Measurements from ENCODE around the gene KRTAP1-3.
A peak's percentile ranks its signal among the peaks of the same experiment; 100 is the strongest.
"Not testable (repeated sequence)": the region's sequence is repeated elsewhere in the genome, so short reads cannot be mapped to it uniquely, and the experiment has no call there.

The KRTAP1-3 gene

GRCh38 chr17:41040783-41041571 lies 6.3 kb upstream of the KRTAP1-3 start, which contains the start of gene KRTAP1-1:
KRTAP1-1 (minus strand) TSS chr17:41041450; CDS start chr17:41041397, 53 bp downstream.
- H3K9me3 ChIP-seq; in situ Hi-C loops (cut with MboI; ENCODE audit: low sequenced_read_pairs); H3K4me3 ChIP-seq; H3K36me3 ChIP-seq (replicated peaks); DNase-seq (ENCODE audit: low spot score in 2 of 2): not testable (repeated sequence)
- Histone ChIP-seq H3K4me1 (peaks cover 10% of the 10 kb centered on the region), H3K27me3 (ENCODE audit: low read depth) (peaks cover 13% of the 10 kb centered on the region; the same call in 1 of the 2 replicates)

- Histone ChIP-seq H3K9me3 (no peaks in the 10 kb centered on the region), H3K36me3 (replicated peaks) (no peaks in the 10 kb centered on the region), H3K4me1 (peaks cover 10% of the 10 kb centered on the region), H3K4me3 (no peak overlapping the region), H3K27me3 (ENCODE audit: low read depth) (peaks cover 13% of the 10 kb centered on the region; the same call in 1 of the 2 replicates)
- in situ Hi-C loops (cut with MboI; ENCODE audit: low sequenced_read_pairs), result no loop called here
- DNase-seq (ENCODE audit: low spot score in 2 of 2), result peak; percentile 77 to 96
Observed at GRCh38 chr17:41037853-41038350, 3.2 kb upstream of the KRTAP1-3 start.

DNA sequence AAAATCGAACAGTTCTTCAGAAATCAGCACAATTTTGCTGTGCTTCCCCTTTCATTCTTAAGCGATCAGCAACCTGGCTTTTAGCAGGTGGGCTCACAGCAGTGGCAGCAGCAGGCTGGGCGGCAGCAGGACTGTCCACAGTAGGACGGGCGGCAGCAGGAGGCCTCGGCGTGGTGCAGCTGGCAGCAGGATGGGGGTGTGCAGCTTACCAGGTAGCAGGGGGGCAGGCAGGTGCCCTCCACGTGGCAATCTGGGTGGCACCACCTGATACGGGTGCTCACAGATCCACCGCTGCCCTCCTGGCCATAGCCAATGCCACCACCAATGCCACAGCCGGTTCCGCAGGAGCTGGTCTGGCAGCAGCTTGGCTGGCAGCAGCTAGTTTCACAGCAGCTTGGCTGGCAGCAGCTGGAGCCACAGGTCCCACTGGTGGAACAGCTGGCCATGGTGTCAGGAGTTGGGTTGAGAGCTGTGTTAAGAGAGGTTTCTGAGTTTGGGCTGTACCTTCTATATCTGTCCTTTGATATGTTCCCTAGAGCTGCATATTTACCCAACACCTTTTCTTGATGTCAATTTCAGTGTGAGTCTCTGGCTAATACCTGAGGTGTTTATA lies 4.9 kb downstream of the KRTAP1-3 start, which contains the start of gene KRTAP1-4:
KRTAP1-4 (minus strand) TSS at position 563 of the 613 bp plus-strand sequence; CDS start at position 446, 117 bp downstream.
- Histone ChIP-seq H3K36me3 (replicated peaks) (no peaks in the 10 kb centered on the region), H3K27me3 (ENCODE audit: low read depth) (peaks cover 13% of the 10 kb centered on the region), H3K4me1 (no peaks in the 10 kb centered on the region), H3K9me3 (no peaks in the 10 kb centered on the region), H3K4me3 (no peak within 1 kb of the TSS)
- in situ Hi-C loops (cut with MboI; ENCODE audit: low sequenced_read_pairs), result no loop called here
- DNase-seq (ENCODE audit: low spot score in 2 of 2), result no peak

GRCh38 chr17:41026715-41027471 lies 7.8 kb downstream of the KRTAP1-3 start, which contains the start of gene KRTAP1-5:
KRTAP1-5 (minus strand) TSS chr17:41027208; CDS start chr17:41027155, 53 bp downstream.
- Histone ChIP-seq H3K27me3 (ENCODE audit: low read depth) (peaks cover 11% of the 10 kb centered on the region), H3K4me3 (no peak within 1 kb of the TSS), H3K9me3 (no peaks in the 10 kb centered on the region), H3K4me1 (no peaks in the 10 kb centered on the region), H3K36me3 (replicated peaks) (no peaks in the 10 kb centered on the region)
- in situ Hi-C loops (cut with MboI; ENCODE audit: low sequenced_read_pairs), result no loop called here
- no peak for DNase-seq (ENCODE audit: low spot score in 2 of 2)

DNA sequence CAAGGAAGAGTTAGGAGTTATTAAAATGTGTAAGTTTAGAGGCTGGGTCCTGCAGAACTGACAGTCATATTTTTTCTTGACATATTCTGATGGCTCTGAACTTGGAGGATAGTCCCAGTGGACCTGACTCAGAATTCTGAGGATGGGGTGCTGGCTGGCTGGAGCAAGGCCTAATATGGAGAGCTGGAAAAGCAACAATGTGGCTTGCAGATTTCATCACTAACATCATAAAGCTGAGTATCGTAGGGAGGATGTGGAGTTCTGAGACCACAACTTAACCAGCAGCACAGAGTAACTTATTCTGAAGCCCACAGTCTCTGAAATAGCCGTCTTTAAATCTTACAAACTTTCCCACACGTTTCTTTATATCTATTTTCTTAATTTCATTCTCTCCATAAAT lies 10.0 kb downstream of the KRTAP1-3 start:
- Histone ChIP-seq H3K4me1 (no peaks in the 10 kb centered on the region), H3K4me3 (no peak overlapping the region), H3K9me3 (no peaks in the 10 kb centered on the region), H3K36me3 (replicated peaks) (no peaks in the 10 kb centered on the region), H3K27me3 (ENCODE audit: low read depth) (peaks cover 4% of the 10 kb centered on the region; the same call in 1 of the 2 replicates)
- in situ Hi-C loops (cut with MboI; ENCODE audit: low sequenced_read_pairs), result no loop called here
- no peak for DNase-seq (ENCODE audit: low spot score in 2 of 2)

- H3K27me3 ChIP-seq (ENCODE audit: low read depth), result no peaks in the 10 kb centered on the region; the same call in 1 of the 2 replicates
- H3K9me3 ChIP-seq, result no peaks in the 10 kb centered on the region
- no peak for DNase-seq (ENCODE audit: low spot score in 2 of 2)
- no peak overlapping the region for H3K4me3 ChIP-seq
- H3K36me3 ChIP-seq (replicated peaks), result no peaks in the 10 kb centered on the region
- in situ Hi-C loops (cut with MboI; ENCODE audit: low sequenced_read_pairs), result no loop called here
- H3K4me1 ChIP-seq, result no peaks in the 10 kb centered on the region; the same call in 1 of the 2 replicates
Observed at GRCh38 chr17:41020336-41020735, 14.3 kb downstream of the KRTAP1-3 start.

GRCh38 chr17:41019415-41019814 lies 15.3 kb downstream of the KRTAP1-3 start:
- peaks cover 4% of the 10 kb centered on the region; the same call in 1 of the 2 replicates for H3K27me3 ChIP-seq (ENCODE audit: low read depth)
- no peak for DNase-seq (ENCODE audit: low spot score in 2 of 2)
- H3K36me3 ChIP-seq (replicated peaks), result no peaks in the 10 kb centered on the region
- H3K9me3 ChIP-seq, result no peaks in the 10 kb centered on the region
- in situ Hi-C loops (cut with MboI; ENCODE audit: low sequenced_read_pairs), result no loop called here
- no peak overlapping the region for H3K4me3 ChIP-seq
- no peaks in the 10 kb centered on the region; the same call in 1 of the 2 replicates for H3K4me1 ChIP-seq

- H3K4me1 ChIP-seq, result no peaks in the 10 kb centered on the region; the same call in 1 of the 2 replicates
- no peak overlapping the region for H3K4me3 ChIP-seq
- DNase-seq (ENCODE audit: low spot score in 2 of 2), result no peak
- H3K9me3 ChIP-seq, result no peaks in the 10 kb centered on the region
- in situ Hi-C loops (cut with MboI; ENCODE audit: low sequenced_read_pairs), result no loop called here
- H3K27me3 ChIP-seq (ENCODE audit: low read depth), result peaks cover 4% of the 10 kb centered on the region; the same call in 1 of the 2 replicates
- no peaks in the 10 kb centered on the region for H3K36me3 ChIP-seq (replicated peaks)
Observed at GRCh38 chr17:41018541-41018940, 16.1 kb downstream of the KRTAP1-3 start.

- Histone ChIP-seq H3K4me3 (no peak overlapping the region), H3K27me3 (ENCODE audit: low read depth) (peaks cover 4% of the 10 kb centered on the region; the same call in 1 of the 2 replicates), H3K36me3 (replicated peaks) (no peaks in the 10 kb centered on the region), H3K9me3 (no peaks in the 10 kb centered on the region), H3K4me1 (no peaks in the 10 kb centered on the region; the same call in 1 of the 2 replicates)
- in situ Hi-C loops (cut with MboI; ENCODE audit: low sequenced_read_pairs), result no loop called here
- DNase-seq (ENCODE audit: low spot score in 2 of 2), result no peak
Observed at GRCh38 chr17:41016578-41017215, 18.0 kb downstream of the KRTAP1-3 start.

DNA sequence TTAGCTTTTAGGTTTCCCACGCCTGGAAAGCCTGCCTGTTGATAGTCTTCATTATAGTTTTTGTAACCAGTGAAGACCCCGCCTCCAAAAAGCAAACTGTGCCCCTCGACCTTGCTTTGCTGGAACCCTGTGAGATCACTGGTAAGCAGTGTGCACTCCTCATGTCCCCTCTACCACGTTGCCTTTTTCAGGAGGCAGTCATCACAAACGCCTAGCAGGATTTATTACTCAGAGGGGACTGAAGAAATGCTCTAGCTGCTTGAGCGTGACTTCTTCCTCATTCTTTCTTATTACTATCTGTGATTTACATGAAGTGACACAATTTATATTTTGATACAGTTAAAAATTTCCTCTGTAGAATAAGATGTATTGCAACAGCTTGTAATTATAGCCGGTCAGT lies 19.2 kb downstream of the KRTAP1-3 start:
- in situ Hi-C loops (cut with MboI; ENCODE audit: low sequenced_read_pairs), result no loop called here
- H3K36me3 ChIP-seq (replicated peaks), result no peaks in the 10 kb centered on the region
- DNase-seq (ENCODE audit: low spot score in 2 of 2), result no peak
- no peaks in the 10 kb centered on the region for H3K9me3 ChIP-seq
- no peak overlapping the region for H3K4me3 ChIP-seq
- peaks cover 4% of the 10 kb centered on the region; the same call in 1 of the 2 replicates for H3K27me3 ChIP-seq (ENCODE audit: low read depth)
- H3K4me1 ChIP-seq, result no peaks in the 10 kb centered on the region; the same call in 1 of the 2 replicates

DNA sequence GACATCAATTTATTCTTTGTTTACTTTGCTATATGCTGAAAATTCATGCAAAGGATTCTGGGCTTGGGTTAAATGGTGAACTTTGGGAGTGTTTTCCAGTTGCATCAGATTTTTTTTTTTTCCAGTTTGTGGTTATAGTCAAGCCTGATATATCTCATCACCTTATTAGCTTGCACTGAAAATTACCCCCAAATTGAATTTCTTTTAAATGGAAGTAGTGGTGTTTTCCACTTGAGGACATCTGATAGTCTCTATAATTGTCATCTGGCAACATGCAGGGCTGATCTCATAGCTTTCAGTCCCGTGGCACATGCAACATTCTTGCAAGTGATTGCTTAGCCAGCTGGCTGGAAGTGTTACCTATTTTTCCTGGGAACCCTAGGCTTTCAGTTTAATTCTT lies 21.1 kb downstream of the KRTAP1-3 start:
- no peaks in the 10 kb centered on the region for H3K36me3 ChIP-seq (replicated peaks)
- H3K4me3 ChIP-seq, result no peak overlapping the region
- DNase-seq (ENCODE audit: low spot score in 2 of 2), result no peak
- H3K9me3 ChIP-seq, result no peaks in the 10 kb centered on the region
- in situ Hi-C loops (cut with MboI; ENCODE audit: low sequenced_read_pairs), result no loop called here
- H3K27me3 ChIP-seq (ENCODE audit: low read depth), result peaks cover 7% of the 10 kb centered on the region; the same call in 1 of the 2 replicates
- H3K4me1 ChIP-seq, result peaks cover 12% of the 10 kb centered on the region

- Histone ChIP-seq H3K4me3 (no peak overlapping the region), H3K27me3 (ENCODE audit: low read depth) (peaks cover 7% of the 10 kb centered on the region; the same call in 1 of the 2 replicates), H3K9me3 (no peaks in the 10 kb centered on the region), H3K4me1 (peaks cover 12% of the 10 kb centered on the region), H3K36me3 (replicated peaks) (no peaks in the 10 kb centered on the region)
- no peak for DNase-seq (ENCODE audit: low spot score in 2 of 2)
- in situ Hi-C loops (cut with MboI; ENCODE audit: low sequenced_read_pairs), result no loop called here
Observed at GRCh38 chr17:41013181-41013580, 21.5 kb downstream of the KRTAP1-3 start.

Measured in HAP-1 (cell line).